ENCODE measurements around the gene SLC23A2.

DNA sequence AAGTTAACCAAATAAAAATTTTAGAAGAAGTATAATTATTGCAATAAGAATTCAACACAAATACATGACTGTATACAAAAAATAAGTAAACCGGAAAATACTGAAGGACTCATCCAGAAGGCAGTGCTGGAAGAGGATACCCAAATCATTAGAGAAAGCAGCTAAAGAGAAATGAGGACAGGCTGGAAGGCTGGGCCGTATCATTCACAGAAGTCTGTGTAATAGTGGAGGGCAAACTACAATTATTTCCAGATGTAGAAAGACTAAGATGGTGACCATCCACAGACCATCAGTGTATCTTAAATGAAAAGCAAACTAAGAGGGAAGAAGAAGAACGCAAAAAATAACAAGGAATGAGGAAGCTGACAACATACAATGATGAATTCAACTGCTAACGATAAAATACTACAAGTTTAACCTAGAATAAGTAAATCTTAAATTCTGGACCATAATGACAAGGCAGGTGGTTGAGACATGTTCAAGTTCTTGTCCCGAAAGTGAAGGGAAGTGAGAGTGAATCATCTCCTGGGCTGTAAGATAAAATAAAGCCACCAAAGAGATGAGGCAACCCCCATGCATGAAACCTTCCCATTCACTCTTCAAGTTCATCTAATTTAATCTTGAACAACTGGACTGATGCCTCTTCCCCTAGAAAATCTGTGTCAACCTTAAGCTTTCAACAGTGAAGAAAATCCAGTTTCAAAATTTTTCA is 71.5 kb downstream of the SLC23A2 start:
- TF ChIP-seq POLR2AphosphoS5 (IDR thresholded peaks at IDR 0.05): no peak
- TF ChIP-seq, protein P1, sequence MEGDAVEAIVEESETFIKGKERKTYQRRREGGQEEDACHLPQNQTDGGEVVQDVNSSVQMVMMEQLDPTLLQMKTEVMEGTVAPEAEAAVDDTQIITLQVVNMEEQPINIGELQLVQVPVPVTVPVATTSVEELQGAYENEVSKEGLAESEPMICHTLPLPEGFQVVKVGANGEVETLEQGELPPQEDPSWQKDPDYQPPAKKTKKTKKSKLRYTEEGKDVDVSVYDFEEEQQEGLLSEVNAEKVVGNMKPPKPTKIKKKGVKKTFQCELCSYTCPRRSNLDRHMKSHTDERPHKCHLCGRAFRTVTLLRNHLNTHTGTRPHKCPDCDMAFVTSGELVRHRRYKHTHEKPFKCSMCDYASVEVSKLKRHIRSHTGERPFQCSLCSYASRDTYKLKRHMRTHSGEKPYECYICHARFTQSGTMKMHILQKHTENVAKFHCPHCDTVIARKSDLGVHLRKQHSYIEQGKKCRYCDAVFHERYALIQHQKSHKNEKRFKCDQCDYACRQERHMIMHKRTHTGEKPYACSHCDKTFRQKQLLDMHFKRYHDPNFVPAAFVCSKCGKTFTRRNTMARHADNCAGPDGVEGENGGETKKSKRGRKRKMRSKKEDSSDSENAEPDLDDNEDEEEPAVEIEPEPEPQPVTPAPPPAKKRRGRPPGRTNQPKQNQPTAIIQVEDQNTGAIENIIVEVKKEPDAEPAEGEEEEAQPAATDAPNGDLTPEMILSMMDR (IDR thresholded peaks at IDR 0.05): no peak
- no peak for TF ChIP-seq POLR2A (IDR thresholded peaks at IDR 0.05)
